ENCODE data around the gene OR51V1.
"Not testable (repeated sequence)": the region's sequence is repeated elsewhere in the genome, so short reads cannot be mapped to it uniquely, and the experiment has no call there.

OR51V1 gene

GRCh38 chr11:5160217-5160616, 40.3 kb downstream of the OR51V1 start:
- not testable (repeated sequence) for DNase-seq

GRCh38 chr11:5159806-5160205, 40.7 kb downstream of the OR51V1 start:
- DNase-seq, result no peak

- DNase-seq, result no peak
Measured at GRCh38 chr11:5154657-5155056, 45.8 kb downstream of the OR51V1 start, which contains the start of gene OR52A1. TSS of gene OR52A1 (minus strand) at chr11:5154757. CDS start at chr11:5152369, 2,388 bp downstream.

GRCh38 chr11:5153574-5154431, 46.7 kb downstream of the OR51V1 start:
- DNase-seq, result no peak

- no peak for DNase-seq
Measured at GRCh38 chr11:5151713-5152153, 48.7 kb downstream of the OR51V1 start.
